ENCODE data around the gene EXOC4.

EXOC4 gene

GRCh38 chr7:133265821-133266220 is 12.9 kb downstream of the EXOC4 start:
- no peak for DNase-seq (ENCODE audit: extremely low read depth, insufficient read length)
- H3K36me3 ChIP-seq (ENCODE audit: control insufficient read depth, insufficient read depth, low read length), result no peaks in the 10 kb centered on the region

GRCh38 chr7:133268355-133268754 is 15.5 kb downstream of the EXOC4 start:
- peaks cover 1% of the 10 kb centered on the region for H3K36me3 ChIP-seq (ENCODE audit: control insufficient read depth, insufficient read depth, low read length)
- H3K27me3 ChIP-seq (replicated peaks; ENCODE audit: control insufficient read depth, insufficient read depth, low read length), result no peaks in the 10 kb centered on the region
- TF ChIP-seq, protein P1, sequence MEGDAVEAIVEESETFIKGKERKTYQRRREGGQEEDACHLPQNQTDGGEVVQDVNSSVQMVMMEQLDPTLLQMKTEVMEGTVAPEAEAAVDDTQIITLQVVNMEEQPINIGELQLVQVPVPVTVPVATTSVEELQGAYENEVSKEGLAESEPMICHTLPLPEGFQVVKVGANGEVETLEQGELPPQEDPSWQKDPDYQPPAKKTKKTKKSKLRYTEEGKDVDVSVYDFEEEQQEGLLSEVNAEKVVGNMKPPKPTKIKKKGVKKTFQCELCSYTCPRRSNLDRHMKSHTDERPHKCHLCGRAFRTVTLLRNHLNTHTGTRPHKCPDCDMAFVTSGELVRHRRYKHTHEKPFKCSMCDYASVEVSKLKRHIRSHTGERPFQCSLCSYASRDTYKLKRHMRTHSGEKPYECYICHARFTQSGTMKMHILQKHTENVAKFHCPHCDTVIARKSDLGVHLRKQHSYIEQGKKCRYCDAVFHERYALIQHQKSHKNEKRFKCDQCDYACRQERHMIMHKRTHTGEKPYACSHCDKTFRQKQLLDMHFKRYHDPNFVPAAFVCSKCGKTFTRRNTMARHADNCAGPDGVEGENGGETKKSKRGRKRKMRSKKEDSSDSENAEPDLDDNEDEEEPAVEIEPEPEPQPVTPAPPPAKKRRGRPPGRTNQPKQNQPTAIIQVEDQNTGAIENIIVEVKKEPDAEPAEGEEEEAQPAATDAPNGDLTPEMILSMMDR (IDR thresholded peaks at IDR 0.05; ENCODE audit: insufficient read depth, low read length, poor library complexity, severe bottlenecking), result no peak
- DNase-seq (ENCODE audit: extremely low read depth, insufficient read length), result no peak
- H3K4me3 ChIP-seq (replicated peaks; ENCODE audit: low read depth, low read length), result no peak overlapping the region

More at GRCh38 chr7:133265821-133266220, 12.9 kb downstream of the EXOC4 start:
- TF ChIP-seq, protein P1 (IDR thresholded peaks at IDR 0.05; ENCODE audit: insufficient read depth, low read length, poor library complexity, severe bottlenecking), result no peak
- Histone ChIP-seq H3K4me3 (replicated peaks; ENCODE audit: low read depth, low read length) (no peak overlapping the region), H3K27me3 (replicated peaks; ENCODE audit: control insufficient read depth, insufficient read depth, low read length) (no peaks in the 10 kb centered on the region)

GRCh38 chr7:133272336-133272735 is 19.5 kb downstream of the EXOC4 start:
- H3K27me3 ChIP-seq (replicated peaks; ENCODE audit: control insufficient read depth, insufficient read depth, low read length), result no peaks in the 10 kb centered on the region
- no peak for DNase-seq (ENCODE audit: extremely low read depth, insufficient read length)
- no peak overlapping the region for H3K4me3 ChIP-seq (replicated peaks; ENCODE audit: low read depth, low read length)
- TF ChIP-seq, protein P1 (IDR thresholded peaks at IDR 0.05; ENCODE audit: insufficient read depth, low read length, poor library complexity, severe bottlenecking), result no peak
- peaks cover 3% of the 10 kb centered on the region for H3K36me3 ChIP-seq (ENCODE audit: control insufficient read depth, insufficient read depth, low read length)

- H3K36me3 ChIP-seq (ENCODE audit: control insufficient read depth, insufficient read depth, low read length), result peaks cover 3% of the 10 kb centered on the region
- H3K27me3 ChIP-seq (replicated peaks; ENCODE audit: control insufficient read depth, insufficient read depth, low read length), result no peaks in the 10 kb centered on the region
- TF ChIP-seq, protein P1 (IDR thresholded peaks at IDR 0.05; ENCODE audit: insufficient read depth, low read length, poor library complexity, severe bottlenecking), result no peak
- no peak for DNase-seq (ENCODE audit: extremely low read depth, insufficient read length)
- H3K4me3 ChIP-seq (replicated peaks; ENCODE audit: low read depth, low read length), result no peak overlapping the region
Measured at GRCh38 chr7:133273227-133273626, 20.3 kb downstream of the EXOC4 start.

GRCh38 chr7:133274265-133274664 is 21.4 kb downstream of the EXOC4 start:
- no peak for DNase-seq (ENCODE audit: extremely low read depth, insufficient read length)
- Histone ChIP-seq H3K36me3 (ENCODE audit: control insufficient read depth, insufficient read depth, low read length) (peaks cover 3% of the 10 kb centered on the region), H3K27me3 (replicated peaks; ENCODE audit: control insufficient read depth, insufficient read depth, low read length) (no peaks in the 10 kb centered on the region), H3K4me3 (replicated peaks; ENCODE audit: low read depth, low read length) (no peak overlapping the region)
- TF ChIP-seq, protein P1 (IDR thresholded peaks at IDR 0.05; ENCODE audit: insufficient read depth, low read length, poor library complexity, severe bottlenecking), result no peak

GRCh38 chr7:133275008-133275407 is 22.1 kb downstream of the EXOC4 start:
- no peaks in the 10 kb centered on the region for H3K27me3 ChIP-seq (replicated peaks; ENCODE audit: control insufficient read depth, insufficient read depth, low read length)
- H3K36me3 ChIP-seq (ENCODE audit: control insufficient read depth, insufficient read depth, low read length), result peaks cover 5% of the 10 kb centered on the region
- no peak for DNase-seq (ENCODE audit: extremely low read depth, insufficient read length)
- TF ChIP-seq, protein P1 (IDR thresholded peaks at IDR 0.05; ENCODE audit: insufficient read depth, low read length, poor library complexity, severe bottlenecking), result no peak
- H3K4me3 ChIP-seq (replicated peaks; ENCODE audit: low read depth, low read length), result no peak overlapping the region

Data from GM06990 (cell line).